A673 (cell line): ENCODE measurements around the gene SMARCE1.
"Not testable (repeated sequence)": the region's sequence is repeated elsewhere in the genome, so short reads cannot be mapped to it uniquely, and the experiment has no call there.

Source experiments
- CTCF ChIP-seq: fragments of 300-800, 200-600 bp; sonication (generic); conservative IDR thresholded peaks from 2 replicates; pipeline ENCODE4 v1.5.1; 2017; ENCODE audit warnings: low read depth, mild to moderate bottlenecking, antibody characterized with exemption, low read length, moderate library complexity, mixed read lengths
- EZH2 ChIP-seq: fragments of 200-600 bp; sonication (generic); IDR thresholded peaks from 2 replicates; pipeline ENCODE4 v1.6.1; 2017; ENCODE audit warnings: borderline replicate concordance, low read depth, mild to moderate bottlenecking, mixed read lengths, antibody characterized with exemption, low read length; ENCODE audit not compliant: poor library complexity, severe bottlenecking

- not testable (repeated sequence) for TF ChIP-seq CTCF, EZH2
Measured at GRCh38 chr17:40586264-40586663, 61.4 kb downstream of the SMARCE1 start.
